B cell (primary cell): ENCODE data around the gene EIF3K. TPM values are rescaled to one million over a fixed set of nuclear protein-coding genes. Genes with fewer than 3 reads are reported as not detected.

Experiments
- ATAC-seq: fragments of 200-7000 bp; cut with Tn5 transposase; one replicate; pipeline ENCODE4 v1.10.0; 2021; ENCODE audit warnings: low read depth, mild to moderate bottlenecking, moderate number of reproducible peaks, moderate library complexity
- CTCF ChIA-PET: fragments of 350-600 bp; sonication (Branson Sonifier 250); formaldehyde crosslinking; loops from one replicate; lab custom pipeline; 2021; ENCODE audit warnings: antibody characterized with exemption, inconsistent platforms; lab: Charles Lee
- POLR2A ChIA-PET: fragments of 350-600 bp; sonication (Branson Sonifier 250); formaldehyde crosslinking; loops from one replicate; lab custom pipeline; 2021; ENCODE audit warnings: antibody characterized with exemption; lab: Charles Lee
- DNase-seq: peaks from one replicate; pipeline ENCODE4 v3.0.0; 2013
- H2AFZ ChIP-seq: 2 replicates; pipeline ENCODE4 v1.6.1; 2012; ENCODE audit warnings: mild to moderate bottlenecking, low read depth, low read length; ENCODE audit not compliant: insufficient read depth, poor library complexity, severe bottlenecking
- H3K27ac ChIP-seq, 2 donors: 1 replicate in 1 of 2; 2 replicates in 1 of 2; pipeline ENCODE4 v1.5.1; 2012 to 2013; ENCODE audit warnings: low read length in 2 of 2, mild to moderate bottlenecking in 2 of 2, moderate library complexity in 1 of 2
- H3K27me3 ChIP-seq, 4 experiments: fragments of 200-600 bp in 1 of 4; sonication (generic) in 1 of 4; replicated peaks in 1 of 4; 1 replicate in 2 of 4; 2 replicates in 2 of 4; pipeline versions ENCODE4 v1.6.1 to v1.7.0; 2013 to 2016; ENCODE audit warnings: low read length in 3 of 4, mild to moderate bottlenecking in 2 of 4, mixed read lengths in 1 of 4, moderate library complexity in 1 of 4; ENCODE audit not compliant: insufficient read depth in 4 of 4, control insufficient read depth in 3 of 4; ENCODE audit errors: control extremely low read depth in 1 of 4
- H3K36me3 ChIP-seq, 2 experiments: replicated peaks in 1 of 2; 1 replicate in 1 of 2; 2 replicates in 1 of 2; pipeline versions ENCODE4 v1.6.1 to v1.7.1; 2013; ENCODE audit warnings: low read length in 1 of 2; ENCODE audit not compliant: insufficient read depth in 2 of 2, control insufficient read depth in 1 of 2; ENCODE audit errors: control extremely low read depth in 1 of 2, extremely low read depth in 1 of 2
- H3K4me1 ChIP-seq, 2 donors: fragments of 200-600 bp in 1 of 2; sonication (generic) in 1 of 2; 1 replicate in 1 of 2; 2 replicates in 1 of 2; pipeline versions ENCODE4 v1.5.1 to v1.6.1; 2013 to 2017; ENCODE audit warnings: low read length in 2 of 2; ENCODE audit not compliant: control insufficient read depth in 2 of 2, insufficient read depth in 2 of 2
- H3K4me2 ChIP-seq: replicated peaks from 2 replicates; pipeline ENCODE3; 2012; ENCODE audit warnings: mild to moderate bottlenecking, low read depth, low read length; ENCODE audit not compliant: poor library complexity, severe bottlenecking
- H3K4me3 ChIP-seq, 5 experiments: fragments of 200-600 bp in 1 of 5; sonication (generic) in 1 of 5; 1 replicate in 3 of 5; 2 replicates in 2 of 5; pipeline versions ENCODE4 v1.5.1 to v1.7.0; 2011 to 2016; ENCODE audit warnings: low read length in 4 of 5, mild to moderate bottlenecking in 4 of 5, low read depth in 2 of 5, control low read depth in 1 of 5, moderate library complexity in 1 of 5; ENCODE audit not compliant: insufficient read depth in 1 of 5; ENCODE audit errors: control extremely low read depth in 1 of 5, extremely low read depth in 1 of 5
- H3K79me2 ChIP-seq: fragments of 200-600 bp; sonication (generic); one replicate; pipeline ENCODE4 v1.6.0; 2016; ENCODE audit warnings: low read length; ENCODE audit not compliant: control insufficient read depth, insufficient read depth
- H3K9ac ChIP-seq: fragments of 200-600 bp; sonication (generic); 2 replicates; pipeline ENCODE4 v1.6.1; 2017; ENCODE audit warnings: mild to moderate bottlenecking, low read length, moderate library complexity
- H3K9me3 ChIP-seq, 3 donors: one replicate each; pipeline versions ENCODE4 v1.6.1 to v1.7.1; 2013; ENCODE audit warnings: low read length in 2 of 3; ENCODE audit not compliant: control insufficient read depth in 2 of 3, insufficient read depth in 1 of 3; ENCODE audit errors: control extremely low read depth in 1 of 3
- H4K20me1 ChIP-seq: 2 replicates; pipeline ENCODE4 v1.6.0; 2012; ENCODE audit warnings: mild to moderate bottlenecking, low read length; ENCODE audit not compliant: insufficient read depth, control insufficient read depth, poor library complexity, severe bottlenecking
- H3K27ac Mint-ChIP-seq: one replicate; pipeline ENCODE4 v1.8.0; 2021; ENCODE audit warnings: mixed read lengths
- H3K27me3 Mint-ChIP-seq: one replicate; pipeline ENCODE4 v1.8.0; 2021; ENCODE audit warnings: mixed read lengths
- H3K4me1 Mint-ChIP-seq: one replicate; pipeline ENCODE4 v1.8.0; 2021; ENCODE audit warnings: mixed read lengths
- H3K4me3 Mint-ChIP-seq: one replicate; pipeline ENCODE4 v1.8.0; 2021; ENCODE audit warnings: mixed read lengths
- H3K9me3 Mint-ChIP-seq: one replicate; pipeline ENCODE4 v1.8.0; 2022; ENCODE audit warnings: mixed read lengths; ENCODE audit not compliant: insufficient read depth
- CTCF ChIP-seq: fragments of 200-600 bp; IDR thresholded peaks from one replicate; pipeline ENCODE4 v1.8.0; 2022; ENCODE audit warnings: antibody characterized with exemption, mild to moderate bottlenecking
- EZH2 ChIP-seq: IDR thresholded peaks from 2 replicates; pipeline ENCODE4 v1.6.1; 2012; ENCODE audit warnings: borderline replicate concordance, low read depth, mild to moderate bottlenecking, moderate library complexity, low read length; ENCODE audit not compliant: insufficient read depth, poor library complexity, severe bottlenecking
- WGBS: methylation state at CpG from one replicate; pipeline ENCODE4 v1.1.5; 2013; ENCODE audit warnings: missing lambda C conversion rate; ENCODE audit not compliant: insufficient coverage; 5-methylcytosine and 5-hydroxymethylcytosine counted together
- intact Hi-C: fragments of 100-400 bp; cut with micrococcal nuclease; formaldehyde crosslinking; loops from one replicate; pipeline ENCODE4 v1.10.0; 2022
- polyA plus RNA-seq: library from polyadenylated mRNA; depleted of rRNA; stranded (reverse); fragments of >200 nt; gene quantifications from 2 replicates; pipeline ENCODE4 v1.2.3, GENCODE V29; 2012
- total RNA-seq, 2 donors: library from RNA; stranded (reverse); fragments of 120-200 nt in 1 of 2; gene quantifications; 1 replicate in 1 of 2; 2 replicates in 1 of 2; pipeline versions ENCODE4 v1.2.3 to v1.2.4, GENCODE V29; 2013 to 2022

EIF3K gene
- total and polyA plus RNA-seq, 2 donors (not counting 1 experiment from before 2014, with no cell fraction given), result 284 to 773 TPM

GRCh38 chr19:38615007-38615581 is 3.9 kb upstream of the EIF3K start:
- Histone ChIP-seq H3K79me2 (peaks cover 79% of the 10 kb centered on the region), H3K9ac (peak overlapping the region; percentile 35), H3K9me3 (no peaks in the 10 kb centered on the region), H4K20me1 (peaks cover 41% of the 10 kb centered on the region), H3K36me3 (peaks cover 0 to 43% of the 10 kb centered on the region in 2 experiments), H3K27me3 (no peaks in the 10 kb centered on the region), H3K27ac (peak overlapping the region in 1 of 2 donors; percentile 93), H3K4me3 (no peak overlapping the region), H2AFZ (no peak overlapping the region), H3K4me2 (peak overlapping the region; percentile 93), H3K4me1 (peaks cover 31 to 51% of the 10 kb centered on the region in 2 donors)
- intact Hi-C loops, result loop anchor here (5.0 to 10.0 kb wide), 4 partner anchors 58 to 797 kb away; partner anchors contain the start of genes GGN, PLEKHG2, SIPA1L3 and SPRED3
- CTCF ChIA-PET, result interaction anchor here (0.5 to 1.4 kb wide), 2 partner anchors 20 to 25 kb away, joined by 3 to 5 read pairs; no protein-coding TSS in a partner anchor
- Mint-ChIP-seq H3K27me3 (no peaks in the 10 kb centered on the region), H3K9me3 (no peaks in the 10 kb centered on the region), H3K4me3 (peak overlapping the region; percentile 75), H3K4me1 (peaks cover 52% of the 10 kb centered on the region), H3K27ac (peak overlapping the region; percentile 74)
- WGBS, result 88% methylated on average over 5 of the region's 7 CpGs
- POLR2A ChIA-PET, result interaction anchor here (0.6 to 0.7 kb wide), 2 partner anchors 19 to 58 kb away, joined by 3 to 15 read pairs; no protein-coding TSS in a partner anchor
- no peak for ATAC-seq
- no peak for TF ChIP-seq CTCF
- TF ChIP-seq EZH2, result no peak
- DNase-seq, result no peak

DNA sequence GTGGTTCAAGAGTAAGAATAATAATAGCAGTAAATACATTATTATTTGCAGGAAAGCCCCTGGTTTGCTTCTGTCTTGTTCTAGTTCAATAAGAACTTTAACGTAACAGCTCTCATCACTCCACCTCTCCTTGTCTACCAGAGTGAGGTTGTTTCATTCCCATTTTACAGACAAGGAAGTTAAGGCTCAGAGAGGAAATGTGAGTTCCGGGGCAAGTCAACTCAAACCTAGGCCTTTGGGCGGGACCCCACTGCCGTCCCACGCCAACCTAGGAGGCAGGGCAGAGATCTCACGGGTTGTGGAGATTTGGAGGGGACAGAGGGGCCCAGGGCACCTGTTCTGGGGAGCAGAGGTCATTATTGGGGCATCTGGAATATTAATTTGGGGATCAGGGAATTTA is 2.7 kb upstream of the EIF3K start:
- Histone ChIP-seq H4K20me1 (peaks cover 41% of the 10 kb centered on the region), H3K36me3 (peaks cover 0 to 44% of the 10 kb centered on the region in 2 experiments), H2AFZ (peak overlapping the region; percentile 25), H3K9ac (peak overlapping the region; percentile 98), H3K4me3 (peak overlapping the region in 4 of 5 experiments; percentile 54 to 95 (median 80)), H3K4me1 (peaks cover 33 to 54% of the 10 kb centered on the region in 2 donors), H3K79me2 (peaks cover 81% of the 10 kb centered on the region), H3K27ac (peak overlapping the region; percentile 88 to 93), H3K9me3 (no peaks in the 10 kb centered on the region), H3K27me3 (no peaks in the 10 kb centered on the region), H3K4me2 (peak overlapping the region; percentile 93)
- Mint-ChIP-seq H3K9me3 (no peaks in the 10 kb centered on the region), H3K4me1 (peaks cover 55% of the 10 kb centered on the region), H3K27ac (peak overlapping the region; percentile 98), H3K4me3 (peak overlapping the region; percentile 100), H3K27me3 (no peaks in the 10 kb centered on the region)
- ATAC-seq (no peak), DNase-seq (no peak)
- ChIA-PET POLR2A (no interaction called here), CTCF (interaction anchor here (0.5 to 1.0 kb wide), 4 partner anchors 18 to 314 kb away, joined by 3 to 4 read pairs (median 3); partner anchors contain the start of gene SARS2)
- 69% methylated on average over 5 of the region's 6 CpGs for WGBS
- no peak for TF ChIP-seq EZH2
- no peak for TF ChIP-seq CTCF
- intact Hi-C loops, result loop anchor here (5.0 to 10.0 kb wide), 4 partner anchors 59 to 796 kb away; partner anchors contain the start of genes GGN, PLEKHG2, SIPA1L3 and SPRED3
